SHP77 treated with DMSO at 0.1 percent for 48 hours (cell line): ENCODE measurements around the gene ACTL10.

Experiments
- DNase-seq: peaks from one replicate; lab custom pipeline; 2025; lab: John Stamatoyannopoulos, UW

ACTL10 gene

GRCh38 chr20:33664085-33664761 is 2.5 kb upstream of the ACTL10 start:
- no peak for DNase-seq

GRCh38 chr20:33664762-33665144 is 2.0 kb upstream of the ACTL10 start:
- no peak for DNase-seq

- DNase-seq = no peak
These were observed 517 bp downstream of the ACTL10 start for GRCh38 chr20:33667245-33667675.

- no peak for DNase-seq
These were observed 1.1 kb downstream of the ACTL10 start for GRCh38 chr20:33667676-33668465.

- DNase-seq = no peak
These were observed 1.9 kb downstream of the ACTL10 start for GRCh38 chr20:33668466-33669155.

GRCh38 chr20:33669224-33669623 is 2.5 kb downstream of the ACTL10 start:
- no peak for DNase-seq

GRCh38 chr20:33669873-33670640 is 3.3 kb downstream of the ACTL10 start:
- no peak for DNase-seq

- no peak for DNase-seq
These were observed 4.2 kb downstream of the ACTL10 start for GRCh38 chr20:33670715-33671499.

GRCh38 chr20:33671573-33672288 is 5.0 kb downstream of the ACTL10 start:
- DNase-seq = no peak

GRCh38 chr20:33672426-33673113 is 5.8 kb downstream of the ACTL10 start:
- no peak for DNase-seq

GRCh38 chr20:33673114-33673409 is 6.3 kb downstream of the ACTL10 start:
- DNase-seq = no peak

GRCh38 chr20:33673410-33674293 is 6.9 kb downstream of the ACTL10 start:
- DNase-seq = no peak

- peak; percentile 46 for DNase-seq
These were observed 7.8 kb downstream of the ACTL10 start, which contains the start of gene NECAB3 for GRCh38 chr20:33674294-33675135. TSS of gene NECAB3 (minus strand) at chr20:33674428. CDS start at chr20:33674352, 76 bp downstream.

GRCh38 chr20:33675136-33675959 is 8.6 kb downstream of the ACTL10 start:
- no peak for DNase-seq

- no peak for DNase-seq
These were observed 9.4 kb downstream of the ACTL10 start for GRCh38 chr20:33676121-33676520.

- no peak for DNase-seq
These were observed 10.2 kb downstream of the ACTL10 start for GRCh38 chr20:33676652-33677645.
